Neural crest cell (in vitro differentiated cells): ENCODE measurements around the gene PDCD11. TPM values are rescaled to one million over a fixed set of nuclear protein-coding genes. Genes with fewer than 3 reads are reported as not detected.

Experiments used
- DNase-seq: peaks from one replicate; pipeline ENCODE4 v3.0.0; 2021; ENCODE audit warnings: low read depth, mixed read lengths, low spot score
- H3K27ac Mint-ChIP-seq: one replicate; pipeline ENCODE4 v1.8.0; 2021; ENCODE audit warnings: mild to moderate bottlenecking, mixed read lengths; ENCODE audit not compliant: unreplicated experiment
- H3K27me3 Mint-ChIP-seq: 2 replicates; pipeline ENCODE4 v1.8.0; 2021; ENCODE audit warnings: low read depth, mild to moderate bottlenecking, mixed read lengths
- H3K36me3 Mint-ChIP-seq: 2 replicates; pipeline ENCODE4 v1.8.0; 2021; ENCODE audit warnings: low read depth, mild to moderate bottlenecking, mixed read lengths
- H3K4me1 Mint-ChIP-seq: 2 replicates; pipeline ENCODE4 v1.8.0; 2021; ENCODE audit warnings: mixed read lengths
- H3K4me3 Mint-ChIP-seq: one replicate; pipeline ENCODE4 v1.8.0; 2021; ENCODE audit warnings: mild to moderate bottlenecking, mixed read lengths
- H3K9me3 Mint-ChIP-seq: 2 replicates; pipeline ENCODE4 v1.8.0; 2021; ENCODE audit warnings: mixed read lengths
- CTCF ChIP-seq: fragments of 200-600 bp; sonication (generic); conservative IDR thresholded peaks from 2 replicates; pipeline ENCODE4 v1.5.0; 2021; ENCODE audit warnings: antibody characterized with exemption, mild to moderate bottlenecking
- total RNA-seq: library from RNA; stranded (reverse); gene quantifications from 2 replicates; pipeline ENCODE4 v1.2.1, GENCODE V29; 2021

PDCD11 gene
- total RNA-seq, 1 donor from 2014 or later, result 74.1 TPM

DNA sequence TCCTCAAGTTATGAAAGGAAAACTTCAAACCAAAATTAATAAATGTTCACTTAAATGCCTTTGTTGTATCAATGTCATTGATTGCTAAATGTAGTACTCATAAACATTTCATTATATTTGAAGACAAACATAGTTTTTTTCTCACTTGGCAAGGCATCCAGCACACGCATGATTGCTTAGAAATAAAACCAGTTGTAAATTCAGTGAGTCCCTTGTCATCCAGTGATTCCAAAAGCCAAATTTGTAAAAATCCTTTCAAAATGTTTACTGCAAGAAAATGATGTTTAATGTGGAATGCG, 90.9 kb downstream of the PDCD11 start:
- Mint-ChIP-seq H3K27ac (no peak overlapping the region), H3K4me3 (no peak overlapping the region), H3K9me3 (no peaks in the 10 kb centered on the region), H3K27me3 (peaks cover 17% of the 10 kb centered on the region), H3K4me1 (peaks cover 6% of the 10 kb centered on the region), H3K36me3 (no peaks in the 10 kb centered on the region)
- no peak for DNase-seq
- no peak for TF ChIP-seq CTCF

GRCh38 chr10:103490986-103491314, 94.5 kb downstream of the PDCD11 start:
- no peaks in the 10 kb centered on the region for H3K36me3 Mint-ChIP-seq
- H3K4me3 Mint-ChIP-seq, result no peak overlapping the region
- TF ChIP-seq CTCF, result no peak
- no peak overlapping the region for H3K27ac Mint-ChIP-seq
- DNase-seq, result no peak
- H3K27me3 Mint-ChIP-seq, result peaks cover 44% of the 10 kb centered on the region
- H3K4me1 Mint-ChIP-seq, result peaks cover 16% of the 10 kb centered on the region
- H3K9me3 Mint-ChIP-seq, result no peaks in the 10 kb centered on the region

GRCh38 chr10:103491729-103492364, 95.4 kb downstream of the PDCD11 start:
- H3K27ac Mint-ChIP-seq, result no peak overlapping the region
- DNase-seq, result no peak
- peak overlapping the region; percentile 89 for H3K4me3 Mint-ChIP-seq
- H3K9me3 Mint-ChIP-seq, result no peaks in the 10 kb centered on the region
- no peaks in the 10 kb centered on the region for H3K36me3 Mint-ChIP-seq
- no peak for TF ChIP-seq CTCF
- H3K4me1 Mint-ChIP-seq, result peaks cover 16% of the 10 kb centered on the region
- H3K27me3 Mint-ChIP-seq, result peaks cover 51% of the 10 kb centered on the region

- no peak overlapping the region for H3K27ac Mint-ChIP-seq
- no peaks in the 10 kb centered on the region for H3K9me3 Mint-ChIP-seq
- H3K27me3 Mint-ChIP-seq, result peaks cover 60% of the 10 kb centered on the region
These were observed 96.3 kb downstream of the PDCD11 start for GRCh38 chr10:103492655-103493261.

DNA sequence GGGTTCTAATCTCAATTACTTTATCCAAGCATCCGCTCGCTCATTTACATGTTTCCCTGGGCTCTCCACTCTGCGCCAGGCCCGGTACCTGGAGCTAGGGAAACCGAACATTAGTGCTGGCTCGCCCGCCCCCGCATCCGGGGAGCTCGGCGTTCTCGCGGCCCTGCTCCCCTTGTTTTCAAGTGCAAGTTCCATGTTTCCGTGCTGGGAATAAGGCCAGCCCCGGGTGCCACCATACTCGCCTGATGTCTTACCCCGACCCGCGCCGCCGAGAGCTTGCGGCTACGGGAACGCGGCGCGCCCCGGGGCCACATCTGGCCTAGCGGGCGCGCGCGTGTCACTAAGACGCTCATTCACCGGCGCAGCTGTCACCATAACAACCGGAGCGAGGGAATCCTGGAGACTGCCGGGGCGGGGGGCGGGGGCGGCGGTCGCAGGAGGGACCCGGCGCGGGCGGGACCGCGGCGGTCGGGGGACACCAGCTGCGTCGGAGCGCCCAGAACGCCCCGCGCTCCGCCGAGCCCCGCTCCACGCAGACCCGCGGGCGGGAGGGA, 97.0 kb downstream of the PDCD11 start, which contains the start of gene NEURL1:
TSS of gene NEURL1 (plus strand) at position 344 of the 554 bp plus-strand sequence. CDS start 683 bp downstream, outside the sequence.
- peak; percentile 27 for DNase-seq
- peak within 1 kb of the TSS; percentile 91 for H3K4me3 Mint-ChIP-seq
- H3K27ac Mint-ChIP-seq, result no peak within 1 kb of the TSS
- H3K9me3 Mint-ChIP-seq, result no peaks in the 10 kb centered on the region
- peaks cover 62% of the 10 kb centered on the region for H3K27me3 Mint-ChIP-seq
- no peak for TF ChIP-seq CTCF
- H3K36me3 Mint-ChIP-seq, result no peaks in the 10 kb centered on the region
- H3K4me1 Mint-ChIP-seq, result peaks cover 16% of the 10 kb centered on the region

More at GRCh38 chr10:103492655-103493261, 96.3 kb downstream of the PDCD11 start:
- H3K4me1 Mint-ChIP-seq, result peaks cover 16% of the 10 kb centered on the region
- no peak for TF ChIP-seq CTCF
- H3K4me3 Mint-ChIP-seq, result peak overlapping the region; percentile 89
- no peak for DNase-seq
- H3K36me3 Mint-ChIP-seq, result no peaks in the 10 kb centered on the region
